B cell (primary cell): ENCODE measurements around the gene GPHA2. TPM values are rescaled to one million over a fixed set of nuclear protein-coding genes. Genes with fewer than 3 reads are reported as not detected.

Experiments
- ATAC-seq: fragments of 200-7000 bp; cut with Tn5 transposase; one replicate; pipeline ENCODE4 v1.10.0; 2021; ENCODE audit warnings: low read depth, mild to moderate bottlenecking, moderate number of reproducible peaks, moderate library complexity
- CTCF ChIA-PET: fragments of 350-600 bp; sonication (Branson Sonifier 250); formaldehyde crosslinking; loops from one replicate; lab custom pipeline; 2021; ENCODE audit warnings: antibody characterized with exemption, inconsistent platforms; lab: Charles Lee
- POLR2A ChIA-PET: fragments of 350-600 bp; sonication (Branson Sonifier 250); formaldehyde crosslinking; loops from one replicate; lab custom pipeline; 2021; ENCODE audit warnings: antibody characterized with exemption; lab: Charles Lee
- DNase-seq: peaks from one replicate; pipeline ENCODE4 v3.0.0; 2013
- H2AFZ ChIP-seq: 2 replicates; pipeline ENCODE4 v1.6.1; 2012; ENCODE audit warnings: mild to moderate bottlenecking, low read depth, low read length; ENCODE audit not compliant: insufficient read depth, poor library complexity, severe bottlenecking
- H3K27ac ChIP-seq, 2 donors: 1 replicate in 1 of 2; 2 replicates in 1 of 2; pipeline ENCODE4 v1.5.1; 2012 to 2013; ENCODE audit warnings: low read length in 2 of 2, mild to moderate bottlenecking in 2 of 2, moderate library complexity in 1 of 2
- H3K27me3 ChIP-seq, 4 experiments: fragments of 200-600 bp in 1 of 4; sonication (generic) in 1 of 4; replicated peaks in 1 of 4; 1 replicate in 2 of 4; 2 replicates in 2 of 4; pipeline versions ENCODE4 v1.6.1 to v1.7.0; 2013 to 2016; ENCODE audit warnings: low read length in 3 of 4, mild to moderate bottlenecking in 2 of 4, mixed read lengths in 1 of 4, moderate library complexity in 1 of 4; ENCODE audit not compliant: insufficient read depth in 4 of 4, control insufficient read depth in 3 of 4; ENCODE audit errors: control extremely low read depth in 1 of 4
- H3K36me3 ChIP-seq, 2 experiments: replicated peaks in 1 of 2; 1 replicate in 1 of 2; 2 replicates in 1 of 2; pipeline versions ENCODE4 v1.6.1 to v1.7.1; 2013; ENCODE audit warnings: low read length in 1 of 2; ENCODE audit not compliant: insufficient read depth in 2 of 2, control insufficient read depth in 1 of 2; ENCODE audit errors: control extremely low read depth in 1 of 2, extremely low read depth in 1 of 2
- H3K4me1 ChIP-seq, 2 donors: fragments of 200-600 bp in 1 of 2; sonication (generic) in 1 of 2; 1 replicate in 1 of 2; 2 replicates in 1 of 2; pipeline versions ENCODE4 v1.5.1 to v1.6.1; 2013 to 2017; ENCODE audit warnings: low read length in 2 of 2; ENCODE audit not compliant: control insufficient read depth in 2 of 2, insufficient read depth in 2 of 2
- H3K4me2 ChIP-seq: replicated peaks from 2 replicates; pipeline ENCODE3; 2012; ENCODE audit warnings: mild to moderate bottlenecking, low read depth, low read length; ENCODE audit not compliant: poor library complexity, severe bottlenecking
- H3K4me3 ChIP-seq, 5 experiments: fragments of 200-600 bp in 1 of 5; sonication (generic) in 1 of 5; 1 replicate in 3 of 5; 2 replicates in 2 of 5; pipeline versions ENCODE4 v1.5.1 to v1.7.0; 2011 to 2016; ENCODE audit warnings: low read length in 4 of 5, mild to moderate bottlenecking in 4 of 5, low read depth in 2 of 5, control low read depth in 1 of 5, moderate library complexity in 1 of 5; ENCODE audit not compliant: insufficient read depth in 1 of 5; ENCODE audit errors: control extremely low read depth in 1 of 5, extremely low read depth in 1 of 5
- H3K79me2 ChIP-seq: fragments of 200-600 bp; sonication (generic); one replicate; pipeline ENCODE4 v1.6.0; 2016; ENCODE audit warnings: low read length; ENCODE audit not compliant: control insufficient read depth, insufficient read depth
- H3K9ac ChIP-seq: fragments of 200-600 bp; sonication (generic); 2 replicates; pipeline ENCODE4 v1.6.1; 2017; ENCODE audit warnings: mild to moderate bottlenecking, low read length, moderate library complexity
- H3K9me3 ChIP-seq, 3 donors: one replicate each; pipeline versions ENCODE4 v1.6.1 to v1.7.1; 2013; ENCODE audit warnings: low read length in 2 of 3; ENCODE audit not compliant: control insufficient read depth in 2 of 3, insufficient read depth in 1 of 3; ENCODE audit errors: control extremely low read depth in 1 of 3
- H4K20me1 ChIP-seq: 2 replicates; pipeline ENCODE4 v1.6.0; 2012; ENCODE audit warnings: mild to moderate bottlenecking, low read length; ENCODE audit not compliant: insufficient read depth, control insufficient read depth, poor library complexity, severe bottlenecking
- H3K27ac Mint-ChIP-seq: one replicate; pipeline ENCODE4 v1.8.0; 2021; ENCODE audit warnings: mixed read lengths
- H3K27me3 Mint-ChIP-seq: one replicate; pipeline ENCODE4 v1.8.0; 2021; ENCODE audit warnings: mixed read lengths
- H3K4me1 Mint-ChIP-seq: one replicate; pipeline ENCODE4 v1.8.0; 2021; ENCODE audit warnings: mixed read lengths
- H3K4me3 Mint-ChIP-seq: one replicate; pipeline ENCODE4 v1.8.0; 2021; ENCODE audit warnings: mixed read lengths
- H3K9me3 Mint-ChIP-seq: one replicate; pipeline ENCODE4 v1.8.0; 2022; ENCODE audit warnings: mixed read lengths; ENCODE audit not compliant: insufficient read depth
- EZH2 ChIP-seq: IDR thresholded peaks from 2 replicates; pipeline ENCODE4 v1.6.1; 2012; ENCODE audit warnings: borderline replicate concordance, low read depth, mild to moderate bottlenecking, moderate library complexity, low read length; ENCODE audit not compliant: insufficient read depth, poor library complexity, severe bottlenecking
- WGBS: methylation state at CpG from one replicate; pipeline ENCODE4 v1.1.5; 2013; ENCODE audit warnings: missing lambda C conversion rate; ENCODE audit not compliant: insufficient coverage; 5-methylcytosine and 5-hydroxymethylcytosine counted together
- intact Hi-C: fragments of 100-400 bp; cut with micrococcal nuclease; formaldehyde crosslinking; loops from one replicate; pipeline ENCODE4 v1.10.0; 2022
- polyA plus RNA-seq: library from polyadenylated mRNA; depleted of rRNA; stranded (reverse); fragments of >200 nt; gene quantifications from 2 replicates; pipeline ENCODE4 v1.2.3, GENCODE V29; 2012
- total RNA-seq, 2 donors: library from RNA; stranded (reverse); fragments of 120-200 nt in 1 of 2; gene quantifications; 1 replicate in 1 of 2; 2 replicates in 1 of 2; pipeline versions ENCODE4 v1.2.3 to v1.2.4, GENCODE V29; 2013 to 2022
- TF ChIP-seq, protein P1 (sequence below): fragments of 200-600 bp; IDR thresholded peaks from one replicate; pipeline ENCODE4 v1.8.0; 2022; ENCODE audit warnings: antibody characterized with exemption, mild to moderate bottlenecking

GPHA2 gene
- total and polyA plus RNA-seq, 2 donors (not counting 1 experiment from before 2014, with no cell fraction given) = 0.39 to 2.8 TPM

GRCh38 chr11:64923151-64923661, 12.5 kb downstream of the GPHA2 start:
- DNase-seq (no peak), ATAC-seq (no peak)
- CTCF ChIA-PET = interaction anchor here (0.6 to 2.0 kb wide), 3 partner anchors 75 to 138 kb away, joined by 3 to 8 read pairs (median 3); partner anchors contain the start of gene ARL2
- no peaks in the 10 kb centered on the region for H3K27me3 Mint-ChIP-seq
- Histone ChIP-seq H3K79me2 (peaks cover 9% of the 10 kb centered on the region), H2AFZ (peak overlapping the region; percentile 95), H3K36me3 (peaks cover 0 to 4% of the 10 kb centered on the region in 2 experiments), H4K20me1 (peaks cover 13% of the 10 kb centered on the region), H3K27ac (no peak overlapping the region), H3K4me2 (peak overlapping the region; percentile 95), H3K4me3 (no peak overlapping the region), H3K9me3 (no peaks in the 10 kb centered on the region), H3K27me3 (no peaks in the 10 kb centered on the region), H3K4me1 (peaks cover 14 to 34% of the 10 kb centered on the region in 2 donors), H3K9ac (no peak overlapping the region)
- no peak for TF ChIP-seq EZH2
- WGBS = 97% methylated on average over 9 of the region's 11 CpGs
- intact Hi-C loops = no loop called here
- H3K27ac Mint-ChIP-seq = no peak overlapping the region
- peaks cover 22% of the 10 kb centered on the region for H3K4me1 Mint-ChIP-seq
- peak overlapping the region; percentile 97 for H3K4me3 Mint-ChIP-seq
- POLR2A ChIA-PET = no interaction called here
- H3K9me3 Mint-ChIP-seq = no peaks in the 10 kb centered on the region

- H3K27ac ChIP-seq = no peak overlapping the region
- Mint-ChIP-seq H3K27me3 (no peaks in the 10 kb centered on the region), H3K4me1 (peaks cover 37% of the 10 kb centered on the region), H3K9me3 (no peaks in the 10 kb centered on the region), H3K4me3 (no peak overlapping the region), H3K27ac (no peak overlapping the region)
- H3K36me3 ChIP-seq = no peaks in the 10 kb centered on the region
- no peak for TF ChIP-seq EZH2
- TF ChIP-seq, protein P1, sequence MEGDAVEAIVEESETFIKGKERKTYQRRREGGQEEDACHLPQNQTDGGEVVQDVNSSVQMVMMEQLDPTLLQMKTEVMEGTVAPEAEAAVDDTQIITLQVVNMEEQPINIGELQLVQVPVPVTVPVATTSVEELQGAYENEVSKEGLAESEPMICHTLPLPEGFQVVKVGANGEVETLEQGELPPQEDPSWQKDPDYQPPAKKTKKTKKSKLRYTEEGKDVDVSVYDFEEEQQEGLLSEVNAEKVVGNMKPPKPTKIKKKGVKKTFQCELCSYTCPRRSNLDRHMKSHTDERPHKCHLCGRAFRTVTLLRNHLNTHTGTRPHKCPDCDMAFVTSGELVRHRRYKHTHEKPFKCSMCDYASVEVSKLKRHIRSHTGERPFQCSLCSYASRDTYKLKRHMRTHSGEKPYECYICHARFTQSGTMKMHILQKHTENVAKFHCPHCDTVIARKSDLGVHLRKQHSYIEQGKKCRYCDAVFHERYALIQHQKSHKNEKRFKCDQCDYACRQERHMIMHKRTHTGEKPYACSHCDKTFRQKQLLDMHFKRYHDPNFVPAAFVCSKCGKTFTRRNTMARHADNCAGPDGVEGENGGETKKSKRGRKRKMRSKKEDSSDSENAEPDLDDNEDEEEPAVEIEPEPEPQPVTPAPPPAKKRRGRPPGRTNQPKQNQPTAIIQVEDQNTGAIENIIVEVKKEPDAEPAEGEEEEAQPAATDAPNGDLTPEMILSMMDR = no peak
- CTCF ChIA-PET = no interaction called here
- H3K79me2 ChIP-seq = peaks cover 15% of the 10 kb centered on the region
- no peak overlapping the region for H2AFZ ChIP-seq
- H3K4me1 ChIP-seq = peaks cover 23 to 47% of the 10 kb centered on the region in 2 donors
- H3K4me2 ChIP-seq = no peak overlapping the region
- H3K9ac ChIP-seq = no peak overlapping the region
- no peak overlapping the region for H3K4me3 ChIP-seq
- H3K9me3 ChIP-seq = no peaks in the 10 kb centered on the region
- DNase-seq (no peak), ATAC-seq (no peak)
- no peaks in the 10 kb centered on the region for H3K27me3 ChIP-seq
- intact Hi-C loops = no loop called here
- 90% methylated on average over 2 of the region's 3 CpGs for WGBS
- POLR2A ChIA-PET = no interaction called here
- H4K20me1 ChIP-seq = peaks cover 6% of the 10 kb centered on the region
Observed at GRCh38 chr11:64921384-64921783, 14.3 kb downstream of the GPHA2 start.
